HK-2 (cell line): Measurements from ENCODE around the gene KLF14.
"Not testable (repeated sequence)": the region's sequence is repeated elsewhere in the genome, so short reads cannot be mapped to it uniquely, and the experiment has no call there.

Experiments
- DNase-seq: peaks from one replicate; pipeline ENCODE4 v3.0.0-alpha.2; 2018; ENCODE audit not compliant: unreplicated experiment

KLF14 gene

DNA sequence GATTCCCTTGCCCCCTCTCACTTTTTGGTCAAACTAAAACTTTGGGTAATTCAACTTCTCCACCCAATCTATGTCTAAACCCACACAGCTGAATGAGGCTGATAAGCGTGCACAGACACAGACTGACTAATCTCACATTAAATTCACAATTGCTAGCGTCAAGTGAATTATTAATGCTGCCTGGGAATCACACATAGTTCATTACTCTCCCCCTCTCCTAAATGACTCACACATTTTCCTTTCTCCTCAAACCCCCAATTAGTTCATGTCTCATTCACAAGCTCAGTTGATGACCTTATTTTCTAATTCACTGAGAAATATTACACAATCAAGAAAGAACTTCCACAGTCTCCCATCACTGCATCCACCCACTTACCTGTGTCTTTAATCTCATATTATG is 14.5 kb downstream of the KLF14 start:
- no peak for DNase-seq

- DNase-seq: no peak
Measured at GRCh38 chr7:130712416-130712815, 21.6 kb downstream of the KLF14 start.

- no peak for DNase-seq
Measured at GRCh38 chr7:130708766-130709165, 25.2 kb downstream of the KLF14 start.

- no peak for DNase-seq
Measured at GRCh38 chr7:130708001-130708400, 26.0 kb downstream of the KLF14 start.

GRCh38 chr7:130703851-130704250 is 30.2 kb downstream of the KLF14 start:
- no peak for DNase-seq

DNA sequence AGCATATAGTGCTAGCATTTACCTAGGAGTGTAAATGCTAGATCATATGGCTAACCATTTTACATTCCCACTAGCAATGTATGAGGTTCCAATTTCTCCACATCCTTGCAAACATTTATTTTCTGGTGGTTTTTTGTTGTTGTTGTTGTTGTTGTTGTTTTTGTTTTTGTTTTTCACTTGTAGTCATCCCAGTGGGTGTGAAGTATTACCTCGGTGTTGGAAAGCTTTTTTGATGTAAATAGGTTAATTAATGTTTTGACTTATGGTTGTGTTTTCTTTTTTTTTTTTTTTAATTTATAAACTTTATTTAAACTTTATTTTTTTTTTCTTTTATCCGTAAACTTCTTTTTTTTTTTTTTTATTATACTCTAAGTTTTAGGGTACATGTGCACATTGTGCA is 32.4 kb downstream of the KLF14 start:
- DNase-seq: no peak

- no peak for DNase-seq
Measured at GRCh38 chr7:130700760-130701159, 33.2 kb downstream of the KLF14 start.

DNA sequence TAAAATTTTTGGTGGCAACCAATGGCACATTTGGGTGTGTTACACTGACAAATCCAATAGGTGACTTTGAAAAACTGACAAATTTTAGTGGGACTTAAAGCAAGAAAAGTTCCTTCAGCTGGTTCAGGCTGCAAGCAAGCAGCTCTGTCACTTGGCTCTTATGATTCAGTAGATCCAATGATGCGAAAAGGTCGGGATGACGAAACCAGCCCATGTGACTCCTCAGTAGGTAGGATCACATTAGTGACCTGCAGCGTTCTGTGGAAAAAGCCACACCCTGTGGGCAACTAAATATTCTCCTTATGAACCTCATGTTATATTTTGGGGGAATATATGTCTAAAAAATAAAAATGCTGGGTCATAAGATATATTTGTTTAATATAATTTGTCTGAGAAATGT is 34.3 kb downstream of the KLF14 start:
- no peak for DNase-seq

DNA sequence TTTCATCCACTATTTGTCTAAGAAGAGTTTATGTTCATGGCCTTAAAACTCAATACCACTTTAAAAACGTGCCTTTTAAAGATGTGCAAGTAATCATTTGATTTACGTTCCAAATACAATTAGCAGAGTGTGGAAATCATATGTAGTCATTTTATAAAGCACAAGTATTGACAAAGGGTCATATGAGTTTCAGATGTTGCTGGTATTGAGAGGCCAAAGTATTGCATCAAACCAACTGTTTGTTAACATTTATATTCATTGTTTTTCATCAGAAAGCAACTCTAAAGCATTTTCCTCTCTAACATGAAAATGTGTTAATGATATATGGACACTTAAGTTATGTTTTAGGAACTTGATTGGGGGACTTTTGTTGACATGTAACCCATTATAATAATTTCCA is 36.2 kb downstream of the KLF14 start:
- DNase-seq: no peak

GRCh38 chr7:130695840-130696239 is 38.2 kb downstream of the KLF14 start:
- DNase-seq: no peak

DNA sequence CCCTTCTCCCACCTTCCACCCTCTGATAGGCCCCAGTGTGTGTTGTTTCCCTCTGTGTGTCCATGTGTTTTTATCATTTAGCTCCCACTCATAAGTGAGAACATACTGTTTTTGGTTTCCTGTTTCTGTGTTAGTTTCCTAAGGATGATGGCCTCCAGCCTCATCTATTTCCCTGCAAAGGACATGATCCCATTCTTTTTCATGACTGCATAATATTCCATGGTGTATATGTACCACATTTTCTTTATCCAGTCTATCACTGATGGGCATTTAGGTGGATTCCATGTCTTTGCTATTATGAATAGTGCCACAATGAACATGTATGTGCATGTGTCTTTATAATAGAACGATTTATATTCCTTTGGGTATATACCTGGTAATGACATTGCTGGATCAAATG is 41.6 kb downstream of the KLF14 start:
- not testable (repeated sequence) for DNase-seq

DNA sequence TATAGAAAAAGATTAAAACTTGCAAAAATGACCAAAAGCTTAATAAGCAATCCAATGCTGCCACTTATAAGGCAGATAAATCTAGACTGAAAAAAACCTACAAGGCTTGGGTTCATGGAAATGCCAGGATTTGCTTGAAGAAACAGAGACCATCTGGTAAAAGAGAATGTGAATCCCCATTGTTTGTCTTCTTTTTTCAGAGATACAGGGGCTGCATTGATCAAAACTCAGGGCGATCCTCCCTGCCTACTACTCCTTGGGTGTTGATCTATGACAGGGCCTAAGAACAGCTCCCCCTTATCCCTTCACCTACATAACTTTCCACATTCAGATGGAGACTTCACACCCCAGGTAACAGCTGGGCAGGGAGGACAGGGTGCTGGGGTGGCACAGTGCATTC is 44.3 kb downstream of the KLF14 start:
- no peak for DNase-seq

DNA sequence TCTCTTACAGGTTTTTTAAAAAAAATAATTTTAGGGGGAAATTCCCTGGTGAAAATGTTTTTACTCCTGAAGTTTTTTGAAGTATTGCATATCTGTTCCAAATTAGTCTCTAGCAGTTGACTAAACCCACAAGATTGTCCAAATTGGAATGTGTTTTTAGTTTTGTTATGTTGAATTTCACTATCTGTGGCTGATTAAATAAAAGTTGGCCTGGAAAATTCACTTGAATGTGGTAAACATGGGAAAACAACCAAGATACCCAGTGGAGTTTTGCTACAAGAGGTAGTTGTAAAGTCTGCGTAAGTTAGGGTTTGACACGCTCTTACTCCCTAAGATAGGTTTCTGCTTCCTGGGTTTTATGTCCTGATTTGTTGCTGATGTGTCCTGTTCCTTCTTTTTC is 51.0 kb downstream of the KLF14 start:
- no peak for DNase-seq
